Small intestine (tissue), 7 donors: ENCODE results near the gene UGT1A10. TPM values are rescaled to one million over a fixed set of nuclear protein-coding genes. Genes with fewer than 3 reads are reported as not detected.
A peak's percentile ranks its signal among the peaks of the same experiment; 100 is the strongest.
"Not testable (repeated sequence)": the region's sequence is repeated elsewhere in the genome, so short reads cannot be mapped to it uniquely, and the experiment has no call there.

Source experiments
- DNase-seq, 2 donors: peaks; one replicate each; pipeline versions ENCODE4 v3.0.0 to v3.0.0-alpha.2; 2013
- FAIRE-seq: peaks from 2 replicates; lab custom pipeline; 2012; peaks lifted over from hg19 to GRCh38; lab: Jason Lieb, UNC
- H3K27ac ChIP-seq, 3 donors: one replicate each; pipeline ENCODE4 v1.5.1; 2013; ENCODE audit warnings: low read length in 2 of 3, mild to moderate bottlenecking in 2 of 3, control low read depth in 1 of 3, inconsistent platforms in 1 of 3, low read depth in 1 of 3, moderate library complexity in 1 of 3
- H3K27me3 ChIP-seq, 3 donors: one replicate each; pipeline ENCODE4 v1.6.1; 2013; ENCODE audit warnings: low read length in 3 of 3, inconsistent platforms in 1 of 3; ENCODE audit not compliant: control insufficient read depth in 3 of 3, insufficient read depth in 3 of 3
- H3K36me3 ChIP-seq, 3 donors: one replicate each; pipeline ENCODE4 v1.6.1; 2013; ENCODE audit warnings: low read length in 3 of 3, inconsistent platforms in 1 of 3, low read depth in 1 of 3, mild to moderate bottlenecking in 1 of 3, moderate library complexity in 1 of 3; ENCODE audit not compliant: control insufficient read depth in 3 of 3, insufficient read depth in 2 of 3
- H3K4me1 ChIP-seq, 3 donors: one replicate each; pipeline ENCODE4 v1.6.1; 2013; ENCODE audit warnings: low read length in 2 of 3, inconsistent platforms in 1 of 3, low read depth in 1 of 3, mild to moderate bottlenecking in 1 of 3, moderate library complexity in 1 of 3; ENCODE audit not compliant: control insufficient read depth in 3 of 3, insufficient read depth in 2 of 3
- H3K4me3 ChIP-seq, 3 donors: one replicate each; pipeline ENCODE4 v1.5.1; 2013; ENCODE audit warnings: low read length in 3 of 3, control low read depth in 1 of 3, inconsistent platforms in 1 of 3, low read depth in 1 of 3, mild to moderate bottlenecking in 1 of 3, moderate library complexity in 1 of 3
- H3K9me3 ChIP-seq, 2 donors: one replicate each; pipeline ENCODE4 v1.6.1; 2013; ENCODE audit warnings: low read depth in 1 of 2, low read length in 1 of 2; ENCODE audit not compliant: control insufficient read depth in 2 of 2, insufficient read depth in 1 of 2
- WGBS, 3 donors: extraction: QIAGEN DNeasy Blood & Tissue Kit; methylation state at CpG; one replicate each; pipeline ENCODE4 v1.1.7; 2013; 5-methylcytosine and 5-hydroxymethylcytosine counted together
- polyA plus RNA-seq, 4 donors: library from polyadenylated mRNA; stranded (reverse) in 3 of 4; unstranded in 1 of 4; fragments of 200-250 nt in 3 of 4; fragments of 120-200 nt in 1 of 4; gene quantifications; one replicate each; pipeline versions ENCODE4 v1.2.1 to v1.2.3, GENCODE V29; 2013
- donor health status: healthy with polysubstance abuse.
- donor health status: control.
- donor health status: control.
- donor health status: Bipolar disorder and iron deficiency.
- donor health status: healthy.

The UGT1A10 gene
- polyA plus RNA-seq, 4 donors: 0.27 to 30.0 (median 18.5) TPM

DNA sequence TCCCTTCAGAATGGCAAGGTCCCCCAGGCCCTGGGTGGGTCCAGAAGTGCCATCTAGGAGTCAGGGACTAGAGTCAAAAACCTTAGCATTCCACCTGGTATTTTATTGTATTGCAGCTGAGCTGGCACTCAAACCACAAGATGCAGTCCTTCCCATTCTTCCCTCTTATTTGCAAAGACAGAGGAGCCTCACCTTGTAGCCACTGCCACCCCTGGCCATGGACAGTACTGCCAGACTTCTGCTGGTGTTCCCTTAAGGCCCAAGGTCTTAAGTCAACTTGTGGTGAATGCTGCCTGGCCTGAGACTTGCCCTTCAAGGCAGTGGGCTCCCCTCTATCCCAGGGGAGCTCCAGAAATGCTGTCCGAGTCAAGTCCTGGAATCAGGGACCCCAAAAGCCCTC is 6.9 kb downstream of the UGT1A10 start:
- no peak overlapping the region for H3K4me3 ChIP-seq
- no peak overlapping the region for H3K27ac ChIP-seq
- FAIRE-seq: no peak
- WGBS, 3 donors: 88 to 93% (median 92%) methylated on average over 1 of the region's 1 CpG
- H3K4me1 ChIP-seq: peaks cover 0 to 6% (median 0%) of the 10 kb centered on the region in 3 donors
- H3K36me3 ChIP-seq: no peaks in the 10 kb centered on the region
- peaks cover 5 to 16% of the 10 kb centered on the region in 2 donors for H3K9me3 ChIP-seq
- DNase-seq: peak in 1 of 2 donors; percentile 31
- no peaks in the 10 kb centered on the region for H3K27me3 ChIP-seq

DNA sequence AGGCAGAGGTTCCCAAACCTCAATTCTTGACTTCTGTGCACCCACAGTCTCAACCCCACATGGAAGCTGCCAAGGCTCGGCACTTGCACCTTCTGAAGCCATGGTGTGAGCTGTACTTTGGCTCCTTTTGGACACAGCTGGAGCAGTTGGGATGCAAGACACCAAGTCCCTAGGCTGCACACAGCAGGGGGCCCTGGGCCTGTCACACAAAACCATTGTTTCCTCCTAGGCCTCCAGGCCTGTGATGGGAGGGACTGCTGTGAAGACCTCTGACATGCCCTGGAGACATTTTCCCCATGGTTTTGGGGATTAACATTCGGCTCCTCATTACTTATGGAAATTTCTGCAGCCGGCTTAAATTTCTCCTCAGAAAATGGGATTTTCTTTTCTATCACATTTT is 9.8 kb downstream of the UGT1A10 start:
- 90 to 97% (median 91%) methylated on average over 3 of the region's 3 CpGs for WGBS, 3 donors
- not testable (repeated sequence) for H3K27me3 ChIP-seq, H3K36me3 ChIP-seq

DNA sequence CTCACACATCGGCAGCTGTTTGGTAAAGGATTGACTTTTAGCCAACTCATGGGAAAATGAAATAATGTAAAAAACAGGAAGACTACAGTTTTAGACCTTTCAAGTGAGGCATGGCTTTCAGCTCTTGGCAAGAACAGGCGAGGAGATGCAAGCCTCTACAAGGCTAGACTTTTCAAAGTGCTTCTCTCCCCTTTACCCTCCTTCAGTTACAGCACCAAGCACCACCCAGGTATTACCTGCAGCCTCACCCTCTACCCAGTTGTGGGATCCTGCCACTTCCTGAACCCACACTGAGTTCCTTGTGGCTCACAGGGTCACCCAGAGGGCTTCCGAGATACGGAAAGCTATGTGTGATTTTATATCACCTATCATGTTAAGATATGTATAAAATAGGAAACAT is 14.7 kb downstream of the UGT1A10 start:
- no peak for FAIRE-seq
- peaks cover 1 to 5% of the 10 kb centered on the region in 2 donors for H3K9me3 ChIP-seq
- no peak overlapping the region for H3K4me3 ChIP-seq
- no peak for DNase-seq
- 70 to 83% (median 72%) methylated on average over 4 of the region's 4 CpGs for WGBS, 3 donors
- H3K4me1 ChIP-seq: no peaks in the 10 kb centered on the region
- H3K27me3 ChIP-seq: no peaks in the 10 kb centered on the region
- H3K36me3 ChIP-seq: no peaks in the 10 kb centered on the region
- H3K27ac ChIP-seq: no peak overlapping the region

More for the DNA sequence above, 9.8 kb downstream of the UGT1A10 start:
- H3K4me1 ChIP-seq, H3K27ac ChIP-seq, H3K4me3 ChIP-seq, DNase-seq, FAIRE-seq: not testable (repeated sequence)
- peaks cover 5 to 16% of the 10 kb centered on the region in 2 donors for H3K9me3 ChIP-seq

DNA sequence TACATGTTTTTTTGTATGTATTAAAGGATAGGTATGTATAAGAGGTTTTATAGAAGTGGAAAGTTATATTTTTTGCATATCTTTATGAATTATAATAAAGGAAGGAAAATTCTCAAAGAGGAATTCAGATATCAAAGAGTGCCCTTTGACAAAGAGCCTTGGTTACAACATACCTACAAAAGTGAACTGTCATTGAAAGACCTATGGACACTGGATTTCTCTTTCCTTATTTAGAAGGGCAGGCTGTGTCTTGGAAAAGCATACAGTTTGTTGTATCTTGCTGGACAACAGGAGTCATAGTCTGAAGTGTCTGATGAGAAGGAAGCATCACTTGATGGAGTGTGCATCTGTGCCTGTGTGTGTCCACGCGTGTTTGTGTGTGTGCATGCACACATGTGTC is 15.2 kb downstream of the UGT1A10 start:
- Histone ChIP-seq H3K36me3 (no peaks in the 10 kb centered on the region), H3K27me3 (no peaks in the 10 kb centered on the region), H3K9me3 (peaks cover 0 to 3% of the 10 kb centered on the region in 2 donors), H3K4me1 (no peaks in the 10 kb centered on the region), H3K4me3 (no peak overlapping the region), H3K27ac (no peak overlapping the region)
- DNase-seq: no peak
- WGBS, 3 donors: 95 to 100% (median 98%) methylated on average over 2 of the region's 2 CpGs
- FAIRE-seq: no peak

DNA sequence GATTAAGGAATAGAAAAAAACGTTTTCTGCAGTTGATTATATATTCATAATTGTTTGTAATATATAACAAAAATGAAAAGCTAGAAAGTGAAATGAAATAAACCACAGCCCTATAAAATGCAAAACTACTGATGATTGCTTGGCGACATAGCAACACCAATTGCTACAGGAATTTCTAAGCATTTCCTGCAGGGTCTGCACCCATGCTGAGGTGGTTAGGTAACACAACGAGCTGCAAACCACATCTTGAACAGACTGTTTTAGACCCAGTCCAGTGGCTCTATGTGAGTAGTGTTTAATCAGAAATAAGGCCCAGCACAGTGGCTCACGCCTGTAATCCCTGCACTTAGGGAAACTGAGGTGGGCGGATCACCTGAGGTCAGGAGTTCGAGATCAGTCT is 18.3 kb downstream of the UGT1A10 start:
- FAIRE-seq (no peak), DNase-seq (no peak)
- H3K4me3 ChIP-seq: no peak overlapping the region
- WGBS, 3 donors: 55 to 69% (median 67%) methylated on average over 6 of the region's 6 CpGs
- H3K27ac ChIP-seq: no peak overlapping the region
- H3K9me3 ChIP-seq: no peaks in the 10 kb centered on the region
- H3K36me3 ChIP-seq: no peaks in the 10 kb centered on the region
- no peaks in the 10 kb centered on the region for H3K4me1 ChIP-seq
- H3K27me3 ChIP-seq: no peaks in the 10 kb centered on the region

DNA sequence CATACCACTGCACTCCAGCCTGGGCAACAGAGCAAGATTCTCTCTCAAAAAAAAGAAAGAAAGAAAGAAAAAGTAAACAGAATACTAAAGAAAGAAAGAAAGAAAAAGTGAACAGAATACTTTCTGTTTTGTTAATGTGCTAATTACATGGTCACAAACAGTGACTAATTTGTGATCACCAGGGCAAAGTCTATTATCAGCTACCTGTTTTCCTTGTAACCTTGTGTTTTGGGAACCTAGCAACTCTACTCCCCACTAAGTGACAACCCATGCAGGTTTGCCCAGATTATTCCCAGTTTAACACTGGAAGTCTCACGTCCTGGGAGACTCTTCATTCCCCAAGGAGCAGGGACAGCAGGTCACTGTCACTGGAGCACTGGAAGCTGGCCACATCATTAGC is 18.8 kb downstream of the UGT1A10 start:
- Histone ChIP-seq H3K27ac (no peak overlapping the region), H3K27me3 (no peaks in the 10 kb centered on the region), H3K4me1 (no peaks in the 10 kb centered on the region), H3K9me3 (no peaks in the 10 kb centered on the region), H3K4me3 (no peak overlapping the region), H3K36me3 (no peaks in the 10 kb centered on the region)
- WGBS, 3 donors: 20 to 44% (median 23%) methylated on average over 1 of the region's 1 CpG
- DNase-seq (peak in 1 of 2 donors; percentile 68), FAIRE-seq (no peak)

DNA sequence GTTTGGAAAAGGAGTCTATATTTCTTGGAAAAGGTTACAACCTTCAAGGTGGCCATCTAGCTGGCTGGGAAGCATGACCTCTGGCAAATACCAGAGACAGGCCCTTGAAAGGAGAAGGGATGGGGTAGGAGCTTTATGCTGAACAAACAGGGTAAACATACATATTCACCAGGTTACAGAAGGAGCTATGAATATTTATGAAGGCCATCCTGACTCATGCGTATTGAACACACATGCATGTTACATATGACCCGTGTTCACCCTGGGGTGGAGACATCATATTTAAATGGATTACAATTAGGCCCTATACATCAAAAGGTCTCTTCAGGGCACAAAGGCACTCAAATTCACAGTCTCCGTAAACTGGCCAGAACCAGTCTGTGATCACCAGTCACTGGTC is 19.7 kb downstream of the UGT1A10 start:
- not testable (repeated sequence) for DNase-seq, H3K4me1 ChIP-seq, H3K27me3 ChIP-seq, H3K36me3 ChIP-seq, H3K9me3 ChIP-seq, FAIRE-seq, H3K4me3 ChIP-seq, H3K27ac ChIP-seq
- WGBS, 3 donors: 93 to 96% (median 95%) methylated on average over 3 of the region's 3 CpGs

DNA sequence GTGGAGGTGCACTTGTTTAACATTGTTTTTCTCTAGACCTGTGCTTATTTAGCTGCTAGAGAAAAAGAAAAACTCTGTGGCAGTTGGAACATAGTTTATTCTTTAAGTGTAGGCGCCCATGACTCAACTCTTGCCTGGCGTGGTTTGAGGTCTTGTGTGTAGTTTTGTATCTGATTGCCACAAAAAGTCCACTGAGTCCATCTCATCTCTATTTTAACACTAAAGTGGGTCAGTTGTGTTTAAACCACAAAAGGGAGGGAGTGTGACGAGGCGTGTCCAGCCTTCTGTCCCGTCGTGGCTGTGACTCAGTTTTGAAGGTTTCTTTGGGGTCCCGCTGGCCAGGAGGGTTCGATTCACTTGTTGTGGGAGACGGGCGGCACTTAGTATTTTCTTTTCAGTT is 20.2 kb downstream of the UGT1A10 start:
- no peak overlapping the region for H3K27ac ChIP-seq
- H3K9me3 ChIP-seq: no peaks in the 10 kb centered on the region
- no peaks in the 10 kb centered on the region for H3K4me1 ChIP-seq
- H3K4me3 ChIP-seq: no peak overlapping the region
- no peaks in the 10 kb centered on the region for H3K36me3 ChIP-seq
- FAIRE-seq: no peak
- H3K27me3 ChIP-seq: no peaks in the 10 kb centered on the region
- 73 to 88% (median 81%) methylated on average over 10 of the region's 10 CpGs for WGBS, 3 donors
- no peak for DNase-seq

DNA sequence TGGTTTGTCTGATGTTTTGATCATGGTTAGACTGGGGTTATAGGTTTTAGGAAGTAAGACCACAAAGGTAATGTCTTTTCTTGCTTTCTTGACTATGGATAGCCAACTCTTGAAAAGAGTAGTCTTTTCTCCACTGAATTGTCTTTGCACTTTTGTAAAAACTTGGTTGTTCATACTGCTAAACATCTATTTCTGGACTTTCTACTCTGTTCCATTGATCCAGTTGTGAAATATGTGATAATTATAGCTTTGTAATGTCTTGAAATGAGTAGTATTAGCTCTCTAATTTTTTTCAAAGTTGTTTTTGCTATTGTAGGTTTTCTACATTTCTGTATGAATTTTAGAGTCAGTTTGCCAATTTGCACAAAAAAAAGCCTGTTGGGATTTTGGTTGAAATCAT is 22.4 kb downstream of the UGT1A10 start:
- Histone ChIP-seq H3K9me3 (peaks cover 0 to 5% of the 10 kb centered on the region in 2 donors), H3K27ac (no peak overlapping the region), H3K4me3 (no peak overlapping the region), H3K27me3 (no peaks in the 10 kb centered on the region), H3K36me3 (no peaks in the 10 kb centered on the region), H3K4me1 (no peaks in the 10 kb centered on the region)
- FAIRE-seq (no peak), DNase-seq (no peak)
